Measurements from ENCODE around the gene ALKBH5.

Gene ALKBH5

GRCh38 chr17:18225121-18225641 is 41.6 kb downstream of the ALKBH5 start, which contains the start of gene LLGL1:
LLGL1 (plus strand) TSS chr17:18225635; CDS start chr17:18225683, 48 bp downstream.
- peak; percentile 97 for DNase-seq (ENCODE audit: low spot score)
- no peaks in the 10 kb centered on the region for H3K9me3 ChIP-seq (ENCODE audit: severe bottlenecking)
- ATAC-seq (ENCODE audit: low read depth), result peak; percentile 93
- H3K27ac ChIP-seq (ENCODE audit: poor library complexity, severe bottlenecking), result peak within 1 kb of the TSS; percentile 47
- H3K4me1 ChIP-seq (ENCODE audit: insufficient read depth, poor library complexity, severe bottlenecking), result no peaks in the 10 kb centered on the region
- TF ChIP-seq CTCF (IDR thresholded peaks at IDR 0.05; ENCODE audit: poor library complexity, severe bottlenecking), result no peak
- H3K36me3 ChIP-seq (ENCODE audit: low read depth), result no peaks in the 10 kb centered on the region
- H3K4me3 ChIP-seq (ENCODE audit: severe bottlenecking), result peak within 1 kb of the TSS; percentile 59
- no peaks in the 10 kb centered on the region for H3K27me3 ChIP-seq (ENCODE audit: insufficient read depth, poor library complexity, severe bottlenecking)

GRCh38 chr17:18225642-18226283 is 42.1 kb downstream of the ALKBH5 start:
- peak; percentile 45 for DNase-seq (ENCODE audit: low spot score)
- TF ChIP-seq CTCF (IDR thresholded peaks at IDR 0.05; ENCODE audit: poor library complexity, severe bottlenecking), result no peak
- Histone ChIP-seq H3K4me1 (ENCODE audit: insufficient read depth, poor library complexity, severe bottlenecking) (no peaks in the 10 kb centered on the region), H3K36me3 (ENCODE audit: low read depth) (no peaks in the 10 kb centered on the region), H3K9me3 (ENCODE audit: severe bottlenecking) (no peaks in the 10 kb centered on the region), H3K27me3 (ENCODE audit: insufficient read depth, poor library complexity, severe bottlenecking) (no peaks in the 10 kb centered on the region), H3K4me3 (ENCODE audit: severe bottlenecking) (peak overlapping the region; percentile 59), H3K27ac (ENCODE audit: poor library complexity, severe bottlenecking) (peak overlapping the region; percentile 47)
- peak; percentile 11; the same call in 1 of the 3 replicates for ATAC-seq (ENCODE audit: low read depth)

GRCh38 chr17:18226284-18226945 is 42.8 kb downstream of the ALKBH5 start:
- Histone ChIP-seq H3K36me3 (ENCODE audit: low read depth) (no peaks in the 10 kb centered on the region), H3K4me1 (ENCODE audit: insufficient read depth, poor library complexity, severe bottlenecking) (no peaks in the 10 kb centered on the region), H3K27ac (ENCODE audit: poor library complexity, severe bottlenecking) (peak overlapping the region; percentile 47), H3K4me3 (ENCODE audit: severe bottlenecking) (peak overlapping the region; percentile 59), H3K27me3 (ENCODE audit: insufficient read depth, poor library complexity, severe bottlenecking) (no peaks in the 10 kb centered on the region), H3K9me3 (ENCODE audit: severe bottlenecking) (no peaks in the 10 kb centered on the region)
- DNase-seq (ENCODE audit: low spot score) (no peak), ATAC-seq (ENCODE audit: low read depth) (peak; percentile 13; the same call in 2 of the 3 replicates)
- TF ChIP-seq CTCF (IDR thresholded peaks at IDR 0.05; ENCODE audit: poor library complexity, severe bottlenecking), result no peak

GRCh38 chr17:18227635-18228034 is 44.0 kb downstream of the ALKBH5 start:
- Histone ChIP-seq H3K27ac (ENCODE audit: poor library complexity, severe bottlenecking) (no peak overlapping the region), H3K4me3 (ENCODE audit: severe bottlenecking) (no peak overlapping the region), H3K27me3 (ENCODE audit: insufficient read depth, poor library complexity, severe bottlenecking) (no peaks in the 10 kb centered on the region), H3K36me3 (ENCODE audit: low read depth) (no peaks in the 10 kb centered on the region), H3K9me3 (ENCODE audit: severe bottlenecking) (no peaks in the 10 kb centered on the region), H3K4me1 (ENCODE audit: insufficient read depth, poor library complexity, severe bottlenecking) (no peaks in the 10 kb centered on the region)
- ATAC-seq (ENCODE audit: low read depth), result no peak
- no peak for DNase-seq (ENCODE audit: low spot score)
- no peak for TF ChIP-seq CTCF (IDR thresholded peaks at IDR 0.05; ENCODE audit: poor library complexity, severe bottlenecking)

All from RWPE2 (cell line).